Kidney (tissue), 14 donors: ENCODE data around the gene ZMYND10. TPM values are rescaled to one million over a fixed set of nuclear protein-coding genes. Genes with fewer than 3 reads are reported as not detected.

Experiments used
- DNase-seq, 5 donors: peaks; one replicate each; pipeline ENCODE4 v3.0.0-alpha.2; 2013 to 2020
- FAIRE-seq: peaks from 2 replicates; lab custom pipeline; 2012; peaks lifted over from hg19 to GRCh38; lab: Jason Lieb, UNC
- H3K27ac ChIP-seq, 2 donors: one replicate each; pipeline ENCODE4 v1.7.0; 2013; ENCODE audit warnings: low read depth in 2 of 2, low read length in 2 of 2, inconsistent platforms in 1 of 2
- H3K27me3 ChIP-seq: one replicate; pipeline ENCODE4 v1.7.1; 2013; ENCODE audit warnings: low read length, inconsistent platforms; ENCODE audit not compliant: control insufficient read depth, insufficient read depth
- H3K36me3 ChIP-seq, 3 donors: one replicate each; pipeline versions ENCODE4 v1.7.0 to v1.7.1; 2013; ENCODE audit warnings: low read length in 3 of 3, control low read depth in 1 of 3, inconsistent platforms in 1 of 3; ENCODE audit not compliant: insufficient read depth in 3 of 3, control insufficient read depth in 2 of 3
- H3K4me1 ChIP-seq, 3 donors: one replicate each; pipeline versions ENCODE4 v1.7.0 to v1.7.1; 2013; ENCODE audit warnings: low read length in 3 of 3, inconsistent platforms in 1 of 3, low read depth in 1 of 3; ENCODE audit not compliant: control insufficient read depth in 2 of 3, insufficient read depth in 2 of 3
- H3K4me3 ChIP-seq, 3 donors: one replicate each; pipeline versions ENCODE4 v1.7.0 to v1.8.1; 2013; ENCODE audit warnings: low read length in 3 of 3, control low read depth in 1 of 3, inconsistent platforms in 1 of 3
- H3K9ac ChIP-seq, 3 donors: one replicate each; pipeline versions ENCODE4 v1.7.0 to v1.7.1; 2013; ENCODE audit warnings: low read length in 3 of 3, control low read depth in 1 of 3, inconsistent platforms in 1 of 3
- H3K9me3 ChIP-seq, 3 donors: one replicate each; pipeline versions ENCODE4 v1.7.0 to v1.7.1; 2013; ENCODE audit warnings: low read length in 3 of 3, control low read depth in 1 of 3, inconsistent platforms in 1 of 3; ENCODE audit not compliant: control insufficient read depth in 2 of 3, insufficient read depth in 1 of 3
- intact Hi-C: fragments of 100-400 bp; cut with DNase I; formaldehyde crosslinking; loops from one replicate; pipeline ENCODE4 v1.11.1; 2022
- polyA plus RNA-seq: library from polyadenylated mRNA; stranded (reverse); fragments of 350-450 nt; fragmentation: Illumina TruSeq; extraction: RNeasy Lipid Tissue Mini Kit (QIAGEN cat#74804); gene quantifications from one replicate; pipeline ENCODE4 v1.2.3, GENCODE V29; 2014; ENCODE audit warnings: low read depth, low replicate concordance; ENCODE audit not compliant: insufficient read depth
- total RNA-seq: library from RNA; stranded (reverse); fragmentation: NEBNext Ultra II Directional; extraction: Animal tissue kit (Norgen Biotek cat#: 25700); gene quantifications from one replicate; pipeline ENCODE4 v1.2.1, GENCODE V29; 2021
- TF ChIP-seq, protein P1 (sequence below): IDR thresholded peaks from 3 replicates; pipeline ENCODE4 v1.5.1; 2012; ENCODE audit warnings: mild to moderate bottlenecking, moderate library complexity, borderline replicate concordance; ENCODE audit not compliant: insufficient read depth; ENCODE audit errors: extremely low read depth
- donor health status: control.
- donor health status: control.
- donor health status: control.
- donor health status: control.
- donor health status: control.
- donor health status: DM: yes; HTN: yes; CAD: no.
- donor health status: Normal renal cell carcinoma (clear cell type).

ZMYND10 gene
- total and polyA plus RNA-seq, 2 donors from 2014 or later = 10.0 to 14.2 TPM

DNA sequence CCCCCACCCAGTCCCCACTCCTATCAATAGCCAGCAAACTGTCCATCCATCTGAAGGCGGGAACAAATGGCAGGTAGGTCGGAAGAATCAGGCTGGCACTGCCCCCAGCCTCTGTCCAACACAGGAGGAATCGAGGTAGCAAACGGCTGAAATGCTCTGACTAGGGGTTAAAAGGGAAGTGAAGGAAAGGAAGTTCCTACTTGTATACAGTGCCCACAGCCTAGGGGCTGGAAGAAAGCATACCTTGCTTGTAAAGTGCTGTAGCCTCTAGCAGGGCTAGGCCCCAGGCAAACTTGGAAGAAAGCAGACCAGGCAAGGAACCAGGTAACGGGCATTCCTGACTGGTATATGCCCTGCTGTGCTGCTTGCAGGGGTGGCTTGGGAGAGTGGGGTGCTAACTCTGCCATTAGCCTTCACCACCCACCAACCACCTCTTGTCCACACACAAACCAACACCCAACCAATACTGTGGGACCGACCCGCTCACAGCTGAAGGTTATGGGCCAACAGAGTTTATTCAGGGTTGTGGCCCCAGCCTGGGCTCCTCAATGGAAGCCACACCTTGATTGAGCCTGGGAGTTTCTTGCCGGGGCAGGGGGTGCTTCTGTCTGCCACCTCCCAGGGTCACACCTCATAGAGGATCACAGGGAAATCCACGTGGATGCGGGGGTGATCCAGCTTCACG, 19.9 kb downstream of the ZMYND10 start:
- TF ChIP-seq, protein P1, sequence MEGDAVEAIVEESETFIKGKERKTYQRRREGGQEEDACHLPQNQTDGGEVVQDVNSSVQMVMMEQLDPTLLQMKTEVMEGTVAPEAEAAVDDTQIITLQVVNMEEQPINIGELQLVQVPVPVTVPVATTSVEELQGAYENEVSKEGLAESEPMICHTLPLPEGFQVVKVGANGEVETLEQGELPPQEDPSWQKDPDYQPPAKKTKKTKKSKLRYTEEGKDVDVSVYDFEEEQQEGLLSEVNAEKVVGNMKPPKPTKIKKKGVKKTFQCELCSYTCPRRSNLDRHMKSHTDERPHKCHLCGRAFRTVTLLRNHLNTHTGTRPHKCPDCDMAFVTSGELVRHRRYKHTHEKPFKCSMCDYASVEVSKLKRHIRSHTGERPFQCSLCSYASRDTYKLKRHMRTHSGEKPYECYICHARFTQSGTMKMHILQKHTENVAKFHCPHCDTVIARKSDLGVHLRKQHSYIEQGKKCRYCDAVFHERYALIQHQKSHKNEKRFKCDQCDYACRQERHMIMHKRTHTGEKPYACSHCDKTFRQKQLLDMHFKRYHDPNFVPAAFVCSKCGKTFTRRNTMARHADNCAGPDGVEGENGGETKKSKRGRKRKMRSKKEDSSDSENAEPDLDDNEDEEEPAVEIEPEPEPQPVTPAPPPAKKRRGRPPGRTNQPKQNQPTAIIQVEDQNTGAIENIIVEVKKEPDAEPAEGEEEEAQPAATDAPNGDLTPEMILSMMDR = no peak
- no peak overlapping the region for H3K4me3 ChIP-seq
- peaks cover 0 to 30% (median 14%) of the 10 kb centered on the region in 3 donors for H3K4me1 ChIP-seq
- FAIRE-seq = no peak
- H3K27me3 ChIP-seq = no peaks in the 10 kb centered on the region
- no peak overlapping the region for H3K9ac ChIP-seq
- H3K9me3 ChIP-seq = no peaks in the 10 kb centered on the region
- intact Hi-C loops = no loop called here
- DNase-seq = no peak
- peaks cover 3 to 25% (median 10%) of the 10 kb centered on the region in 3 donors for H3K36me3 ChIP-seq
- no peak overlapping the region for H3K27ac ChIP-seq

DNA sequence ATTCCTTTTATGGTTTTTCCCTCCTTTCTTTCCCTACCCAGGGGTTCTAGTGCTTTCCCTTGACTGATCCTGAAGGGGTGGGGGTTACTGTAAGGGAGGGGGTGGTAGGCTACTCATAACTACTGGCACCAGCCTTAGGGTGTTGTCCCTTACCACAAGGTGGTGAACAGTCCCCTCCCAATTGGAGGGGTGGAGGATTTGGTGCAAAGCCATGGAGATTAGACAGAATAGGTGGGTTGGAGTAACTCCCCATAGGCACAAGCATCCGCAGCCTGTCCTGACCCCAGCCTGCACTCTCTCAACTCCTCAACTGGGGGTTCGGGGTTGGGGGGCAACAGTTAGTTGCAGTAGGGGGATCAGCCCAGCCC, 20.4 kb downstream of the ZMYND10 start:
- FAIRE-seq = no peak
- TF ChIP-seq, protein P1 = no peak
- Histone ChIP-seq H3K36me3 (peaks cover 3 to 20% (median 6%) of the 10 kb centered on the region in 3 donors), H3K9me3 (no peaks in the 10 kb centered on the region), H3K27me3 (no peaks in the 10 kb centered on the region), H3K4me3 (no peak overlapping the region), H3K27ac (no peak overlapping the region), H3K4me1 (peaks cover under 1 to 35% (median 19%) of the 10 kb centered on the region in 3 donors), H3K9ac (no peak overlapping the region)
- DNase-seq = no peak
- intact Hi-C loops = no loop called here

DNA sequence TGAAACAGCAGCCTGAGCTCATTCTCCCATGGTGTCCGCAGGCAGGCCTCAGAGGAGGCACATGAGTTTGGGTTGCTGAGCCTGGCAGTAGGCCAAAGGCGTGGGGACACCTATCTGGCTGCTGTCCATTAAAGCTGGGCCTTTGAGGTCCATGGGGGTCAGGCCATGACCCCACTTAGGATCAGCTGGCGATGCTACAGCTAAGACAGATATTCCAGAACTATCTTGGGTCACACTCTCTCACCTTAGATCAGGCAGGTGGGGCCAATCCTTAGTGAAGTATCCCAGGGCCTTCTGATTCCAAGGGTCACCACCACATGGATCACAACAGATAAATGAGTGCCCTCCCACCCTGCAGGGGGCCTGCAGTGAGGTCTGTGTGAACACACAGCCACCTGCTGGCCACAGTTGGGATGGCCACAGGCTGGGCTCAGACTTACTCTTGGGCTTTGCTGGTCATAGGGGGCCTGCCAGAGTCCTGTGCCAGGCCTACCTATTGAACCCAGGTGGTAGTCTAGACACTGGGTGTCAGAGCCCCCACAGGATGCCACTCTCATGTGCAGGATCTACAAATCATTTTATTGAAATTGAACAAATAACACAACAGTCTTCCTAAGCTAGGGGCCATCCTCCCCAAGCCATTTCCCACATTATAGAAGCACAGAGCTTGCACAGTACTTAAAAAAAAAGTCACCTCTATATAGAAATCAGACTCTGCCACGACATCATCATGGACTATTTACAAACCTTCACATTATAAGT, 21.0 kb downstream of the ZMYND10 start:
- Histone ChIP-seq H3K9me3 (no peaks in the 10 kb centered on the region), H3K4me1 (peaks cover 3 to 40% (median 25%) of the 10 kb centered on the region in 3 donors), H3K27ac (peak overlapping the region; percentile 70 to 73), H3K9ac (peak overlapping the region in 1 of 3 donors; percentile 38), H3K27me3 (no peaks in the 10 kb centered on the region), H3K4me3 (peak overlapping the region in 1 of 3 donors; percentile 25), H3K36me3 (peaks cover 0 to 14% (median 8%) of the 10 kb centered on the region in 3 donors)
- intact Hi-C loops = no loop called here
- FAIRE-seq (no peak), DNase-seq (peak in 4 of 5 donors; percentile 62 to 86 (median 76))
- TF ChIP-seq, protein P1 = peak; percentile 87
